ENCODE data around the gene OTUB2.

The OTUB2 gene

GRCh38 chr14:93986955-93987354 lies 39.2 kb upstream of the OTUB2 start:
- Histone ChIP-seq H3K4me3 (ENCODE audit: low read length) (no peak overlapping the region), H3K36me3 (ENCODE audit: insufficient read depth, low read length) (no peaks in the 10 kb centered on the region), H3K4me2 (ENCODE audit: low read length) (no peak overlapping the region), H3K27me3 (ENCODE audit: control insufficient read depth, insufficient read depth, low read length) (peaks cover 27% of the 10 kb centered on the region), H3K9ac (ENCODE audit: low read depth, low read length) (no peak overlapping the region), H3K4me1 (ENCODE audit: control insufficient read depth, insufficient read depth, low read length) (peaks cover 9% of the 10 kb centered on the region), H3K9me3 (replicated peaks; ENCODE audit: low read length) (no peaks in the 10 kb centered on the region)

GRCh38 chr14:93987376-93987775 lies 38.8 kb upstream of the OTUB2 start:
- Histone ChIP-seq H3K27me3 (ENCODE audit: control insufficient read depth, insufficient read depth, low read length) (peaks cover 29% of the 10 kb centered on the region), H3K9me3 (replicated peaks; ENCODE audit: low read length) (no peaks in the 10 kb centered on the region), H3K4me3 (ENCODE audit: low read length) (no peak overlapping the region), H3K4me1 (ENCODE audit: control insufficient read depth, insufficient read depth, low read length) (peaks cover 9% of the 10 kb centered on the region), H3K9ac (ENCODE audit: low read depth, low read length) (no peak overlapping the region), H3K36me3 (ENCODE audit: insufficient read depth, low read length) (no peaks in the 10 kb centered on the region), H3K4me2 (ENCODE audit: low read length) (no peak overlapping the region)

- Histone ChIP-seq H3K9me3 (replicated peaks; ENCODE audit: low read length) (no peaks in the 10 kb centered on the region), H3K4me1 (ENCODE audit: control insufficient read depth, insufficient read depth, low read length) (peaks cover 9% of the 10 kb centered on the region), H3K4me2 (ENCODE audit: low read length) (no peak overlapping the region), H3K27me3 (ENCODE audit: control insufficient read depth, insufficient read depth, low read length) (peaks cover 32% of the 10 kb centered on the region), H3K4me3 (ENCODE audit: low read length) (no peak overlapping the region), H3K9ac (ENCODE audit: low read depth, low read length) (no peak overlapping the region), H3K36me3 (ENCODE audit: insufficient read depth, low read length) (no peaks in the 10 kb centered on the region)
These were observed 38.2 kb upstream of the OTUB2 start for GRCh38 chr14:93987815-93988476.

GRCh38 chr14:93989939-93990338 lies 36.2 kb upstream of the OTUB2 start:
- Histone ChIP-seq H3K9ac (ENCODE audit: low read depth, low read length) (no peak overlapping the region), H3K27me3 (ENCODE audit: control insufficient read depth, insufficient read depth, low read length) (peaks cover 21% of the 10 kb centered on the region), H3K4me2 (ENCODE audit: low read length) (no peak overlapping the region), H3K9me3 (replicated peaks; ENCODE audit: low read length) (no peaks in the 10 kb centered on the region), H3K36me3 (ENCODE audit: insufficient read depth, low read length) (no peaks in the 10 kb centered on the region), H3K4me3 (ENCODE audit: low read length) (no peak overlapping the region), H3K4me1 (ENCODE audit: control insufficient read depth, insufficient read depth, low read length) (peaks cover 10% of the 10 kb centered on the region)

GRCh38 chr14:93991212-93991611 lies 34.9 kb upstream of the OTUB2 start:
- Histone ChIP-seq H3K9ac (ENCODE audit: low read depth, low read length) (no peak overlapping the region), H3K4me3 (ENCODE audit: low read length) (no peak overlapping the region), H3K36me3 (ENCODE audit: insufficient read depth, low read length) (no peaks in the 10 kb centered on the region), H3K9me3 (replicated peaks; ENCODE audit: low read length) (no peaks in the 10 kb centered on the region), H3K27me3 (ENCODE audit: control insufficient read depth, insufficient read depth, low read length) (peaks cover 18% of the 10 kb centered on the region), H3K4me2 (ENCODE audit: low read length) (no peak overlapping the region), H3K4me1 (ENCODE audit: control insufficient read depth, insufficient read depth, low read length) (peaks cover 16% of the 10 kb centered on the region)

GRCh38 chr14:93991649-93992048 lies 34.5 kb upstream of the OTUB2 start:
- H3K9me3 ChIP-seq (replicated peaks; ENCODE audit: low read length) = no peaks in the 10 kb centered on the region
- no peak overlapping the region for H3K4me3 ChIP-seq (ENCODE audit: low read length)
- no peaks in the 10 kb centered on the region for H3K36me3 ChIP-seq (ENCODE audit: insufficient read depth, low read length)
- H3K4me2 ChIP-seq (ENCODE audit: low read length) = no peak overlapping the region
- peaks cover 18% of the 10 kb centered on the region for H3K27me3 ChIP-seq (ENCODE audit: control insufficient read depth, insufficient read depth, low read length)
- peaks cover 16% of the 10 kb centered on the region for H3K4me1 ChIP-seq (ENCODE audit: control insufficient read depth, insufficient read depth, low read length)
- no peak overlapping the region for H3K9ac ChIP-seq (ENCODE audit: low read depth, low read length)

- H3K9ac ChIP-seq (ENCODE audit: low read depth, low read length) = no peak overlapping the region
- peaks cover 16% of the 10 kb centered on the region for H3K4me1 ChIP-seq (ENCODE audit: control insufficient read depth, insufficient read depth, low read length)
- H3K4me2 ChIP-seq (ENCODE audit: low read length) = no peak overlapping the region
- H3K36me3 ChIP-seq (ENCODE audit: insufficient read depth, low read length) = no peaks in the 10 kb centered on the region
- H3K9me3 ChIP-seq (replicated peaks; ENCODE audit: low read length) = no peaks in the 10 kb centered on the region
- H3K27me3 ChIP-seq (ENCODE audit: control insufficient read depth, insufficient read depth, low read length) = peaks cover 20% of the 10 kb centered on the region
- no peak overlapping the region for H3K4me3 ChIP-seq (ENCODE audit: low read length)
These were observed 32.8 kb upstream of the OTUB2 start for GRCh38 chr14:93993382-93993781.

- Histone ChIP-seq H3K4me3 (ENCODE audit: low read length) (peak overlapping the region; percentile 60), H3K4me1 (ENCODE audit: control insufficient read depth, insufficient read depth, low read length) (peaks cover 16% of the 10 kb centered on the region), H3K9ac (ENCODE audit: low read depth, low read length) (peak overlapping the region; percentile 70), H3K27me3 (ENCODE audit: control insufficient read depth, insufficient read depth, low read length) (peaks cover 20% of the 10 kb centered on the region), H3K36me3 (ENCODE audit: insufficient read depth, low read length) (no peaks in the 10 kb centered on the region), H3K9me3 (replicated peaks; ENCODE audit: low read length) (no peaks in the 10 kb centered on the region), H3K4me2 (ENCODE audit: low read length) (peak overlapping the region; percentile 75)
These were observed 31.0 kb upstream of the OTUB2 start for GRCh38 chr14:93994919-93995682.

- Histone ChIP-seq H3K27me3 (ENCODE audit: control insufficient read depth, insufficient read depth, low read length) (peaks cover 23% of the 10 kb centered on the region), H3K4me2 (ENCODE audit: low read length) (no peak overlapping the region), H3K36me3 (ENCODE audit: insufficient read depth, low read length) (no peaks in the 10 kb centered on the region), H3K4me3 (ENCODE audit: low read length) (no peak overlapping the region), H3K4me1 (ENCODE audit: control insufficient read depth, insufficient read depth, low read length) (peaks cover 16% of the 10 kb centered on the region), H3K9me3 (replicated peaks; ENCODE audit: low read length) (no peaks in the 10 kb centered on the region), H3K9ac (ENCODE audit: low read depth, low read length) (no peak overlapping the region)
These were observed 29.9 kb upstream of the OTUB2 start for GRCh38 chr14:93996130-93996695.

GRCh38 chr14:93997082-93997481 lies 29.1 kb upstream of the OTUB2 start, which contains the start of gene CCDC197:
Gene CCDC197 (plus strand): TSS chr14:93997301. CDS start chr14:93998132, 831 bp downstream.
- Histone ChIP-seq H3K36me3 (ENCODE audit: insufficient read depth, low read length) (no peaks in the 10 kb centered on the region), H3K4me2 (ENCODE audit: low read length) (no peak within 1 kb of the TSS), H3K4me1 (ENCODE audit: control insufficient read depth, insufficient read depth, low read length) (peaks cover 16% of the 10 kb centered on the region), H3K27me3 (ENCODE audit: control insufficient read depth, insufficient read depth, low read length) (peaks cover 20% of the 10 kb centered on the region), H3K9me3 (replicated peaks; ENCODE audit: low read length) (no peaks in the 10 kb centered on the region), H3K4me3 (ENCODE audit: low read length) (no peak within 1 kb of the TSS), H3K9ac (ENCODE audit: low read depth, low read length) (no peak within 1 kb of the TSS)

- Histone ChIP-seq H3K4me3 (ENCODE audit: low read length) (no peak overlapping the region), H3K9me3 (replicated peaks; ENCODE audit: low read length) (no peaks in the 10 kb centered on the region), H3K27me3 (ENCODE audit: control insufficient read depth, insufficient read depth, low read length) (peaks cover 19% of the 10 kb centered on the region), H3K4me1 (ENCODE audit: control insufficient read depth, insufficient read depth, low read length) (peaks cover 16% of the 10 kb centered on the region), H3K4me2 (ENCODE audit: low read length) (no peak overlapping the region), H3K36me3 (ENCODE audit: insufficient read depth, low read length) (no peaks in the 10 kb centered on the region), H3K9ac (ENCODE audit: low read depth, low read length) (no peak overlapping the region)
These were observed 27.9 kb upstream of the OTUB2 start for GRCh38 chr14:93997916-93998870.

Measured in skeletal muscle satellite cell (primary cell).